C4-2B (cell line): ENCODE measurements around the gene COX6B2.
"Not testable (repeated sequence)": the region's sequence is repeated elsewhere in the genome, so short reads cannot be mapped to it uniquely, and the experiment has no call there.

ENCODE experiments used
- H3K27ac ChIP-seq: fragments of 450-650 bp; 2 replicates; pipeline ENCODE4 v1.5.1; 2017
- ZFX ChIP-seq: fragments of 450-650 bp; IDR thresholded peaks from 2 replicates; pipeline ENCODE4 v1.6.1; 2017
- TF ChIP-seq, protein P1 (sequence below): fragments of 450-650 bp; conservative IDR thresholded peaks from 2 replicates; pipeline ENCODE4 v1.5.1; 2017; ENCODE audit warnings: mild to moderate bottlenecking

The COX6B2 gene, protein sequence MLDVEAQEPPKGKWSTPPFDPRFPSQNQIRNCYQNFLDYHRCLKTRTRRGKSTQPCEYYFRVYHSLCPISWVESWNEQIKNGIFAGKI

DNA sequence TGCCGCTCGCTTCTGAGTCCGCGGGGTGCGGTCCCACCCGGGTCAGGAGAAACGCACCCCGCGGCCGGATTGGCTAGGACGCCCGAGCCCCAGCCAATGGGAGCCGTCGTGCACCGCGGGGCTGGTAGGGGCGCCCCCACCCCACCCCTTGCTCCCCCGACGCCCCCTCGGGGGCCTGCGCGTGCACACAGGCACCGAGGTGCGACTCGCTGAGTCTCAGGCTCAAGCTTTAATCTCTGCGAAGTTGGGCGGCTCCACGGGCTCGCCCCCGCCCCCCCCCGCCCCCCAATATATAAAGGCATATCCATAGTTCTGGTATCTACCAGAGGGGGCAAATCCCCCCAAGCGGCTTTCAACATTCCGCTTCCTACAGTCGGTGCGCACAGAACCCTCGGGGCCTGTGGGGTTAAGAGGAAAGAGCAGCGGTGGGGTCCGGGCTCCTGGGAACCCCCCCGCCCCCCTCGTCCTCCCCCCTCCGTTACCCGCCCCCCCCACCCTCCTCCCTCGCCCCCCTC lies at the start of gene COX6B2:
TSS of gene COX6B2 (minus strand) at position 22 of the 515 bp plus-strand sequence. CDS start 198 bp downstream, outside the sequence.
- no peak within 1 kb of the TSS for H3K27ac ChIP-seq
- TF ChIP-seq ZFX = no peak
- TF ChIP-seq, protein P1, sequence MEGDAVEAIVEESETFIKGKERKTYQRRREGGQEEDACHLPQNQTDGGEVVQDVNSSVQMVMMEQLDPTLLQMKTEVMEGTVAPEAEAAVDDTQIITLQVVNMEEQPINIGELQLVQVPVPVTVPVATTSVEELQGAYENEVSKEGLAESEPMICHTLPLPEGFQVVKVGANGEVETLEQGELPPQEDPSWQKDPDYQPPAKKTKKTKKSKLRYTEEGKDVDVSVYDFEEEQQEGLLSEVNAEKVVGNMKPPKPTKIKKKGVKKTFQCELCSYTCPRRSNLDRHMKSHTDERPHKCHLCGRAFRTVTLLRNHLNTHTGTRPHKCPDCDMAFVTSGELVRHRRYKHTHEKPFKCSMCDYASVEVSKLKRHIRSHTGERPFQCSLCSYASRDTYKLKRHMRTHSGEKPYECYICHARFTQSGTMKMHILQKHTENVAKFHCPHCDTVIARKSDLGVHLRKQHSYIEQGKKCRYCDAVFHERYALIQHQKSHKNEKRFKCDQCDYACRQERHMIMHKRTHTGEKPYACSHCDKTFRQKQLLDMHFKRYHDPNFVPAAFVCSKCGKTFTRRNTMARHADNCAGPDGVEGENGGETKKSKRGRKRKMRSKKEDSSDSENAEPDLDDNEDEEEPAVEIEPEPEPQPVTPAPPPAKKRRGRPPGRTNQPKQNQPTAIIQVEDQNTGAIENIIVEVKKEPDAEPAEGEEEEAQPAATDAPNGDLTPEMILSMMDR = no peak

DNA sequence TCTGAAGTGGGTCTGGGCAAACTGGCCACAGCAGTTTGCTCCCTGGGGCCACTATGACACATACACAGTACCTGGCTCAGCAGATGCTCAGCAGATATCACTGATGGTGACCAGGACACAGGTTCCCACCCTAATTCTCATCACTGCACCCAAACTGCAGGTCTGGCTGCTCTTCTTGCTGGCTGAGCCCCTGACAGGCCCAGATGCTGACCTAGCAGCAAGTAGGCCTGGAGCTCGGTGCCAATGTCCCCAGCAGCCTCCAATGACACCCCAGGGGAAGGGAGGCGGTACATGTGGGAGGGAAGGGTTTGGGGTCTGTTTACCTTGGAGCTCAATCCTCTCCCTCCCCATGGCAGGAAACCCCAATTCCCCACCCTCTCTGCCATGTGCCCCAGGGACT lies 48.0 kb upstream of the COX6B2 start:
- H3K27ac ChIP-seq = no peak overlapping the region
- TF ChIP-seq ZFX = no peak
- TF ChIP-seq, protein P1 = no peak

DNA sequence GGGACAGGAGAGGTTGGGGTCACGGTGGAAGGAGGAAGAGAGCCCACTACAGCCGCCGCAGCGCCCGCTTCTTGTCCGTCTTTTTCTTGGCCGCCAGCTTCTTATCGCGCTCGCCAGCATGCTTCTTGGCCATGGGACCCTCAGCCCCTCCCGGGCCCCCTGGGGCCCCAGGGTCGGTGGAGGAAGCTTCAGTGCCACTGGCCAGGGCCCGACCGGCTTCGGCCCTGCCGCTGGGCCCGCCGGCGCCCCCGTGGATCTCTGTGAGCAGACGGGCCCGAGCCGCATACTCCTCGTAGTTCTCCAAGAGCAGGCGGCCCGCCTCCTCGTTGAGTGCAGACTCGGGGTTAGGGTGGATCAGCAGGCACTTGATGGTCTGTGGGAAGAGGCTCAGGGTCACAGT lies 46.9 kb upstream of the COX6B2 start:
- not testable (repeated sequence) for H3K27ac ChIP-seq

DNA sequence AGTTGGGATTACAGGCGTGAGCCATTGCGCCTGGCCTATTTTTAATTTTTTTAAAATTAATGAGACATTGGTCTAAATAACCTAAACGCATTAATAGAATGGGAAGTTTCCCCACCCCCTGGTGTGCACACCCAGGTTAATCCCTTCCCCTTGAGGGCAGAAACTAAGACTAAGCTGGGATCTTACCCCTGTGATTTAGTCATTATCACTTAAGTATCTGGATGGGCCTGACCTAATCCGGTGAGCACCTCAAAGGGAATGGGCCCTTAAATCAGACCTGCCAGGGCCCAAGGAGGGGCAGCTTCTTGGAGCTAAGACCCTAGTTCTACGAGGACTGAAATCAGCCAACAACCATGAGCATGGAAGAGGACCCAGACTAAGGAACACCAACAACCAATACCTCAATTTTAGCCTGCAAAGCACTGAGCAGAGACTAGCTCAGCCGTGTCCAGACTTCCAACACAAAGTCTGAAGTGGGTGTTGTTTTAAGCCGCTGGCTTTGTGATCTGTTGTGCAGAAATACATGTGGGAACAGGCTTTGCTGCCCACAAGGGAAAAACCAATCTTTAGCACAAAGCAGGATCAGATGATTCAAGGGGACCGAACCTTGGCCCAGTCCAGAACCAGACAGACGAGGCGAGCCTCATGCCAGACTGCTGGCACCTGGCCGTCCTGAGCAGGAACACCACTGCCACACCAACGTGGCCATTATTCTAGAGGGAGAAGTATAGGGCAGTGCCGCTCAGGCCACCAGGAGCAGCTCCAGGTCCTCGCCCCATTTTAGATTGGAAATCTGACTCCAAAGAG lies 46.0 kb upstream of the COX6B2 start:
- H3K27ac ChIP-seq = no peak overlapping the region
- TF ChIP-seq, protein P1 = no peak
- no peak for TF ChIP-seq ZFX

DNA sequence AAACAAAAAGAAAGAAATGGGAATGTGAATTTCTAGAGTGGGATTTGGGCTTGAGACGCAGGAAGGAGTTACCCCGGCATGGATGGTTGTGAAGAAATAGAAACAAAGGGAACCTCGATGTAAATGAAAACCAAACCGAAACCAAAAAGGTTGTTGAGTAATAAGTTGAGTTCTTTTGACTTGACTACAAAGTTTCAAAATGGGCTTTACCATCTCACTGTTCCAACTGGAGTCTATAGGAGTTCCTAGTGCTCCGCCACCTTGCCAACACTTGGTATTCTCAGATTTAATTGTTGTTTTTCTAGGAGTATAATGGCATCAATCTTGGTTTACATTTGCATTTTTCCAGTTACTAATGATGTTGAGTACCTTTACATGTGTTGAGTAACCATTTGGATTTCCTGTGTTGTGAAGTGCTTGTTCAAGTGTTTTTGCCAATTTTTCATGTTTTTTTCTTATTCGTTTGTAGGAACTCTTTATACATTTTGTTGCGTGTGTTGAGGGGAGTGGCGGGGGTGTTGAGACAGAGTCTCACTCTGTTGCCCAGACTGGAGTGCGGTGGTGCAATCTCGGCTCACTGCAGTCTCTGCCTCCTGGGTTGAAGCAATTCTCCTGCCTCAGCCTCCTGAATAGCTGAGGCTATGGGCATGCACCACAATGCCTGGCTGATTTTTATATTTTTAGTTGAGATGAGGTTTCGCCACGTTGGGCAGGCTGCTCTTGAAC lies 43.8 kb upstream of the COX6B2 start:
- H3K27ac ChIP-seq = no peak overlapping the region

DNA sequence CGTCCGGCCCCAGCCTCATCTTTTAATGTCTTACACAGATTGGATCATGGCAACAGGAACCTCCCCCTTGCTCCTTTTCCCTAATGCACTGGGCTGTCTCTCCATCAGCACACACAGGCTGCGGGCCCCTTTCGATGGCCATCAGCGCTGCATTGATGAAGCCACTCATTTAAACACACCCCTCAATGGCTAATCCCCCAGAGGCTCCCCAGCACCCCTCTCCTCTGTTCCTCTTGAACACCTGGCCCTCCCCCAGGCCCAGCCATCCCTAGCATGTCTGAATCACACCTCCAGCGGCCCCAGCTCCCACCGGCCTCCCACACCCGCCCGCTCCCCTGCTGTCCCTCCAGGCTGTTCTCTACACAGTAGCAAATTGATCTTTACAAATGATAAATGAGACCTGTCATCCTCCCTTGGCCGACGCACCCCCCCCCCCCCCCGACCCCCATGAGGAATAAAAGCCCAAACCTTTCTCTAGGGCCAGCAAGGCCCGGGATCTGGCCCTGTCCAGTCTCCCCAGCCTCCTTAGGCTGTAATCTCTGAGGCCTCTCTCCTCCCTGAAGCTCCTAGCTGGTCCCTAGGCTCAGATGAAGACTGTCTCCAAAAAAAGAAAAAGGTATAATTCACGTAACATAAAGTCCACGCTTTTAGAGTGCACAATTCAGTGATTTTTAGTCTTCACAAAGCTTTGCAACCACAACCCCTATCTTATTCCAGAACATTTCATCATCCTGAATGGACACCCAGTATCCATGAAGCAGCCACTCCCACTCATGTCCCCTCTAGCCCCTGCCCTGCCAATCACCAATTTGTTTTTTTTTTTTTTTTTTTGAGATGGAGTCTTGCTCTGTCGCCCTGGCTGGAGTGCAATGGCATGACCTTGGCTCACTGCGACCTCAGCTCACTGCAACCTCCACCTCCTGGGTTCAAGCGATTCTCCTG lies 38.6 kb upstream of the COX6B2 start:
- TF ChIP-seq, protein P1 = no peak
- TF ChIP-seq ZFX = no peak
- no peak overlapping the region for H3K27ac ChIP-seq

More for the DNA sequence above, 43.8 kb upstream of the COX6B2 start:
- TF ChIP-seq, protein P1 = no peak
- no peak for TF ChIP-seq ZFX
